Activated naive CD8-positive, alpha-beta T cell treated with anti-CD3 and anti-CD28 coated beads for 36 hours (primary cell): ENCODE measurements around the gene ZC3H4. TPM values are rescaled to one million over a fixed set of nuclear protein-coding genes. Genes with fewer than 3 reads are reported as not detected.

Experiments
- DNase-seq: peaks from one replicate; pipeline ENCODE4 v3.0.0; 2021
- H3K27ac Mint-ChIP-seq: one replicate; pipeline ENCODE4 v1.8.0; 2022; ENCODE audit warnings: mild to moderate bottlenecking, moderate library complexity, mixed read lengths
- H3K27me3 Mint-ChIP-seq: one replicate; pipeline ENCODE4 v1.8.0; 2022; ENCODE audit warnings: mild to moderate bottlenecking, mixed read lengths
- H3K36me3 Mint-ChIP-seq: one replicate; pipeline ENCODE4 v1.8.0; 2021; ENCODE audit warnings: mild to moderate bottlenecking, mixed read lengths
- H3K4me1 Mint-ChIP-seq: one replicate; pipeline ENCODE4 v1.8.0; 2021; ENCODE audit warnings: mixed read lengths
- H3K4me3 Mint-ChIP-seq: one replicate; pipeline ENCODE4 v1.8.0; 2022; ENCODE audit warnings: mild to moderate bottlenecking, moderate library complexity, mixed read lengths
- H3K9me3 Mint-ChIP-seq: one replicate; pipeline ENCODE4 v1.8.0; 2022; ENCODE audit warnings: mixed read lengths
- total RNA-seq, 2 experiments: library from RNA; stranded (reverse); gene quantifications; one replicate each; pipeline ENCODE4 v1.2.3, GENCODE V29; 2021

ZC3H4 gene
- total RNA-seq, 2 experiments from 2014 or later, result 103 to 110 TPM

GRCh38 chr19:47122359-47123335 lies 9.1 kb upstream of the ZC3H4 start:
- Mint-ChIP-seq H3K9me3 (no peaks in the 10 kb centered on the region), H3K4me3 (no peak overlapping the region), H3K36me3 (no peaks in the 10 kb centered on the region), H3K4me1 (peaks cover 4% of the 10 kb centered on the region), H3K27me3 (no peaks in the 10 kb centered on the region), H3K27ac (no peak overlapping the region)
- DNase-seq, result no peak

- Mint-ChIP-seq H3K4me1 (peaks cover 4% of the 10 kb centered on the region), H3K9me3 (no peaks in the 10 kb centered on the region), H3K36me3 (no peaks in the 10 kb centered on the region), H3K27ac (no peak overlapping the region), H3K27me3 (no peaks in the 10 kb centered on the region), H3K4me3 (no peak overlapping the region)
- no peak for DNase-seq
Measured at GRCh38 chr19:47120470-47121067, 7.0 kb upstream of the ZC3H4 start.

GRCh38 chr19:47113850-47114651 lies 475 bp upstream of the ZC3H4 start:
- DNase-seq, result no peak
- H3K27ac Mint-ChIP-seq, result peak overlapping the region; percentile 97
- peaks cover 13% of the 10 kb centered on the region for H3K4me1 Mint-ChIP-seq
- H3K27me3 Mint-ChIP-seq, result no peaks in the 10 kb centered on the region
- H3K4me3 Mint-ChIP-seq, result peak overlapping the region; percentile 95
- peaks cover 29% of the 10 kb centered on the region for H3K36me3 Mint-ChIP-seq
- H3K9me3 Mint-ChIP-seq, result no peaks in the 10 kb centered on the region

- H3K27ac Mint-ChIP-seq, result peak overlapping the region; percentile 97
- H3K4me3 Mint-ChIP-seq, result peak overlapping the region; percentile 95
- H3K36me3 Mint-ChIP-seq, result peaks cover 39% of the 10 kb centered on the region
- no peaks in the 10 kb centered on the region for H3K27me3 Mint-ChIP-seq
- peaks cover 29% of the 10 kb centered on the region for H3K4me1 Mint-ChIP-seq
- no peaks in the 10 kb centered on the region for H3K9me3 Mint-ChIP-seq
- peak; percentile 84 for DNase-seq
Measured at GRCh38 chr19:47112166-47112996, 1.2 kb downstream of the ZC3H4 start.

GRCh38 chr19:47111682-47112165 lies 1.9 kb downstream of the ZC3H4 start:
- Mint-ChIP-seq H3K4me3 (peak overlapping the region; percentile 95), H3K27ac (peak overlapping the region; percentile 97), H3K9me3 (no peaks in the 10 kb centered on the region), H3K4me1 (peaks cover 35% of the 10 kb centered on the region), H3K27me3 (no peaks in the 10 kb centered on the region), H3K36me3 (peaks cover 45% of the 10 kb centered on the region)
- no peak for DNase-seq

- peak overlapping the region; percentile 97 for H3K27ac Mint-ChIP-seq
- peak; percentile 42 for DNase-seq
- no peaks in the 10 kb centered on the region for H3K27me3 Mint-ChIP-seq
- peaks cover 41% of the 10 kb centered on the region for H3K4me1 Mint-ChIP-seq
- peak overlapping the region; percentile 95 for H3K4me3 Mint-ChIP-seq
- no peaks in the 10 kb centered on the region for H3K9me3 Mint-ChIP-seq
- H3K36me3 Mint-ChIP-seq, result peaks cover 49% of the 10 kb centered on the region
Measured at GRCh38 chr19:47111006-47111621, 2.5 kb downstream of the ZC3H4 start.

GRCh38 chr19:47110521-47111005 lies 3.0 kb downstream of the ZC3H4 start:
- H3K9me3 Mint-ChIP-seq, result no peaks in the 10 kb centered on the region
- peak; percentile 46 for DNase-seq
- H3K27me3 Mint-ChIP-seq, result no peaks in the 10 kb centered on the region
- H3K36me3 Mint-ChIP-seq, result peaks cover 54% of the 10 kb centered on the region
- peak overlapping the region; percentile 97 for H3K27ac Mint-ChIP-seq
- H3K4me1 Mint-ChIP-seq, result peaks cover 47% of the 10 kb centered on the region
- peak overlapping the region; percentile 95 for H3K4me3 Mint-ChIP-seq

GRCh38 chr19:47109541-47110375 lies 3.8 kb downstream of the ZC3H4 start:
- peak; percentile 66 for DNase-seq
- Mint-ChIP-seq H3K9me3 (no peaks in the 10 kb centered on the region), H3K4me3 (peak overlapping the region; percentile 95), H3K27ac (peak overlapping the region; percentile 97), H3K36me3 (peaks cover 58% of the 10 kb centered on the region), H3K27me3 (no peaks in the 10 kb centered on the region), H3K4me1 (peaks cover 49% of the 10 kb centered on the region)

GRCh38 chr19:47109177-47109540 lies 4.4 kb downstream of the ZC3H4 start:
- Mint-ChIP-seq H3K27me3 (no peaks in the 10 kb centered on the region), H3K9me3 (no peaks in the 10 kb centered on the region), H3K4me1 (peaks cover 53% of the 10 kb centered on the region), H3K27ac (peak overlapping the region; percentile 97), H3K4me3 (peak overlapping the region; percentile 95), H3K36me3 (peaks cover 58% of the 10 kb centered on the region)
- DNase-seq, result no peak

- Mint-ChIP-seq H3K4me1 (peaks cover 53% of the 10 kb centered on the region), H3K27me3 (no peaks in the 10 kb centered on the region), H3K36me3 (peaks cover 57% of the 10 kb centered on the region), H3K4me3 (peak overlapping the region; percentile 53), H3K27ac (peak overlapping the region; percentile 97), H3K9me3 (no peaks in the 10 kb centered on the region)
- DNase-seq, result no peak
Measured at GRCh38 chr19:47107953-47108746, 5.4 kb downstream of the ZC3H4 start.

GRCh38 chr19:47107202-47107952 lies 6.2 kb downstream of the ZC3H4 start:
- H3K4me1 Mint-ChIP-seq, result peaks cover 60% of the 10 kb centered on the region
- H3K36me3 Mint-ChIP-seq, result peaks cover 61% of the 10 kb centered on the region
- DNase-seq, result peak; percentile 34
- peak overlapping the region; percentile 53 for H3K4me3 Mint-ChIP-seq
- peak overlapping the region; percentile 97 for H3K27ac Mint-ChIP-seq
- H3K27me3 Mint-ChIP-seq, result no peaks in the 10 kb centered on the region
- no peaks in the 10 kb centered on the region for H3K9me3 Mint-ChIP-seq

- H3K4me1 Mint-ChIP-seq, result peaks cover 62% of the 10 kb centered on the region
- peaks cover 63% of the 10 kb centered on the region for H3K36me3 Mint-ChIP-seq
- H3K27me3 Mint-ChIP-seq, result no peaks in the 10 kb centered on the region
- peak overlapping the region; percentile 53 for H3K4me3 Mint-ChIP-seq
- peak overlapping the region; percentile 97 for H3K27ac Mint-ChIP-seq
- DNase-seq, result no peak
- H3K9me3 Mint-ChIP-seq, result no peaks in the 10 kb centered on the region
Measured at GRCh38 chr19:47106821-47107201, 6.8 kb downstream of the ZC3H4 start.
